Measurements from ENCODE around the gene LRRC53.

The LRRC53 gene

GRCh38 chr1:74530892-74531291 is 18.5 kb upstream of the LRRC53 start:
- DNase-seq (ENCODE audit: low read depth): no peak
- no peak overlapping the region for H3K4me3 ChIP-seq (ENCODE audit: low read depth, low read length)
- TF ChIP-seq CTCF (IDR thresholded peaks at IDR 0.05; ENCODE audit: low read depth, low read length, missing control alignments): no peak
- in situ Hi-C loops (cut with HindIII; ENCODE audit: low sequenced_read_pairs): no loop called here

GRCh38 chr1:74528123-74528522 is 15.7 kb upstream of the LRRC53 start:
- in situ Hi-C loops (cut with HindIII; ENCODE audit: low sequenced_read_pairs): no loop called here
- DNase-seq (ENCODE audit: low read depth): no peak
- no peak overlapping the region for H3K4me3 ChIP-seq (ENCODE audit: low read depth, low read length)
- no peak for TF ChIP-seq CTCF (IDR thresholded peaks at IDR 0.05; ENCODE audit: low read depth, low read length, missing control alignments)

GRCh38 chr1:74526708-74527107 is 14.3 kb upstream of the LRRC53 start:
- no peak for TF ChIP-seq CTCF (IDR thresholded peaks at IDR 0.05; ENCODE audit: low read depth, low read length, missing control alignments)
- in situ Hi-C loops (cut with HindIII; ENCODE audit: low sequenced_read_pairs): no loop called here
- no peak for DNase-seq (ENCODE audit: low read depth)
- no peak overlapping the region for H3K4me3 ChIP-seq (ENCODE audit: low read depth, low read length)

DNA sequence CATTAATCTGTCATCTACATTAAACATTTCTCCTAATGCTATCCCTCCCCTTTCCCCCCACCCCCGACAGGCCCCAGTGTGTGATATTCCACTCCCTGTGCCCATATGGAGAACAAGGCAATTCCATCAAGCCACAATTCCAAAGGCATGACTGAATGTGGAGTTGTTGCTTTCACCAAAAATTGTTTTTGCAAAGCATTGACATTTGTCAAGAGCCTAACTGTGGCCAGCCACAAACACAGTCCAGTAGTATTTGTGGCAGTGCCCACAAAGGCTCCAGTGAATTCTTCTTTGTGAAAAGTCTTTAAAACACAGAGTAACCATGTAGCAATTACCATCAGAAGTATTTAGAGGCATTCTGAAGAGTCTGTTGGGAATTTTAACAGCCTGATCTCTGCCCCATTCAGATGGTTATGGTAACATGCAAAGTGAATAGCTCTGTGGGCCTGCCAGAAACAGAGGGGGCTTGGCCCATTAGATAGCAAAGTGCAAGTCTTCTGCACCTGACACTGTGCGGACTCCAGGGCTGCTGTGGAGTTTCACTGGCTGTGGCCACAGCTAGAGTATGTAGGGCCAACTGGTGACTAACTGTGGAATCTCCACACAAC is 11.6 kb upstream of the LRRC53 start:
- in situ Hi-C loops (cut with HindIII; ENCODE audit: low sequenced_read_pairs): no loop called here
- no peak overlapping the region for H3K4me3 ChIP-seq (ENCODE audit: low read depth, low read length)
- DNase-seq (ENCODE audit: low read depth): no peak
- no peak for TF ChIP-seq CTCF (IDR thresholded peaks at IDR 0.05; ENCODE audit: low read depth, low read length, missing control alignments)

DNA sequence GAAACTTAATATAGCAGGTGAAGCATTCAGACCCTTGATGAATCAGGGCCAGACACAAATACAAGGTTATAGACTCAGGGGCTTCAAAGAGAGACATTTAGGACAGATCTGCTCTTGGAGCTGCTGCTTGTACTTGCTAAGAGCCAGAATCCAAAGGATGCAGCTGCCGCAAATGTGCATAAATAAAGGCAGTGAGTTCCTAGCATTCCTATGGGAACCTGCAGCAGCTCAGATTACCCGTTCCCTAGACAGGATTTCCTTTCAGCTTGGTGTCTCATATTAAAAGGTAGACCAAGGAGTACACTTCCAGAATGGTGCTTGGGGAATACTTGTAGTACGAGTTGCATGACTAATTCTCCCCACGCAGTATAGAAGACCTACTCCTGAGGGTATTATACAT is 9.7 kb upstream of the LRRC53 start:
- TF ChIP-seq CTCF (IDR thresholded peaks at IDR 0.05; ENCODE audit: low read depth, low read length, missing control alignments): no peak
- no peak overlapping the region for H3K4me3 ChIP-seq (ENCODE audit: low read depth, low read length)
- in situ Hi-C loops (cut with HindIII; ENCODE audit: low sequenced_read_pairs): no loop called here
- DNase-seq (ENCODE audit: low read depth): peak; percentile 12

DNA sequence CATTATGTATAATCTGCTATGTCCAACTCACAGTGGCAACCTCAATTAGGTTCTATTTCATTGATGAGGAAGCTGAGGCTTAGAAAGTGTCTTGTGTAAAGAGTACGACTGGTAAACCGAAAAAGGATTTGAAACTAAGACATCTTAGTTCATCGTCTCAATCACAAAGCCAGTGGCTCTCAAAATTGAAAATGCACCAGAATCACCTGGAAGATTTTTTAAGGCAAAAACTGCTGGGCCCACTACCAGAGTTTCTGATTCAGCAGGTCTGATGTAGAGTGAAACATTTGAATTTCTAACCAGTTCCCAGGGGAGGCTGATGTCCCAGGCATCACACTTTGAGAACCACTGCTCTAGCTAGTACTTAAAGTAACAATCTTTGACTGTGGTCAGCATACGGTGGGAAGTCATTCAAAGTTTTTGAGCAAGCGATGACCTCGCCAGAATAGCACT is 5.2 kb upstream of the LRRC53 start:
- H3K4me3 ChIP-seq (ENCODE audit: low read depth, low read length): no peak overlapping the region
- in situ Hi-C loops (cut with HindIII; ENCODE audit: low sequenced_read_pairs): no loop called here
- DNase-seq (ENCODE audit: low read depth): no peak
- TF ChIP-seq CTCF (IDR thresholded peaks at IDR 0.05; ENCODE audit: low read depth, low read length, missing control alignments): no peak
